ENCODE measurements around the gene ZW10. TPM values are rescaled to one million over a fixed set of nuclear protein-coding genes. Genes with fewer than 3 reads are reported as not detected.
A peak's percentile ranks its signal among the peaks of the same experiment; 100 is the strongest.
"Not testable (repeated sequence)": the region's sequence is repeated elsewhere in the genome, so short reads cannot be mapped to it uniquely, and the experiment has no call there.

ZW10 gene
- total RNA-seq, 1 donor from 2014 or later = 11.5 TPM

GRCh38 chr11:113774174-113774503, 647 bp upstream of the ZW10 start:
- TF ChIP-seq, protein P1, sequence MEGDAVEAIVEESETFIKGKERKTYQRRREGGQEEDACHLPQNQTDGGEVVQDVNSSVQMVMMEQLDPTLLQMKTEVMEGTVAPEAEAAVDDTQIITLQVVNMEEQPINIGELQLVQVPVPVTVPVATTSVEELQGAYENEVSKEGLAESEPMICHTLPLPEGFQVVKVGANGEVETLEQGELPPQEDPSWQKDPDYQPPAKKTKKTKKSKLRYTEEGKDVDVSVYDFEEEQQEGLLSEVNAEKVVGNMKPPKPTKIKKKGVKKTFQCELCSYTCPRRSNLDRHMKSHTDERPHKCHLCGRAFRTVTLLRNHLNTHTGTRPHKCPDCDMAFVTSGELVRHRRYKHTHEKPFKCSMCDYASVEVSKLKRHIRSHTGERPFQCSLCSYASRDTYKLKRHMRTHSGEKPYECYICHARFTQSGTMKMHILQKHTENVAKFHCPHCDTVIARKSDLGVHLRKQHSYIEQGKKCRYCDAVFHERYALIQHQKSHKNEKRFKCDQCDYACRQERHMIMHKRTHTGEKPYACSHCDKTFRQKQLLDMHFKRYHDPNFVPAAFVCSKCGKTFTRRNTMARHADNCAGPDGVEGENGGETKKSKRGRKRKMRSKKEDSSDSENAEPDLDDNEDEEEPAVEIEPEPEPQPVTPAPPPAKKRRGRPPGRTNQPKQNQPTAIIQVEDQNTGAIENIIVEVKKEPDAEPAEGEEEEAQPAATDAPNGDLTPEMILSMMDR (IDR thresholded peaks at IDR 0.05) = no peak
- DNase-seq (no peak), ATAC-seq (no peak)
- H3K4me1 ChIP-seq = peaks cover 11% of the 10 kb centered on the region
- intact Hi-C loops (cut with DNase I) = no loop called here
- peaks cover under 1% of the 10 kb centered on the region for H3K36me3 ChIP-seq
- H3K9me3 ChIP-seq = no peaks in the 10 kb centered on the region
- no peak overlapping the region for H3K27ac ChIP-seq
- no peaks in the 10 kb centered on the region for H3K27me3 ChIP-seq
- H3K4me3 ChIP-seq = peak overlapping the region; percentile 88

- Histone ChIP-seq H3K27ac (peak overlapping the region; percentile 82), H3K4me1 (peaks cover 11% of the 10 kb centered on the region), H3K4me3 (peak overlapping the region; percentile 88), H3K9me3 (no peaks in the 10 kb centered on the region), H3K36me3 (peaks cover 11% of the 10 kb centered on the region), H3K27me3 (no peaks in the 10 kb centered on the region)
- peak; percentile 52 for ATAC-seq
- intact Hi-C loops (cut with DNase I) = no loop called here
- no peak for DNase-seq
- TF ChIP-seq, protein P1 (IDR thresholded peaks at IDR 0.05) = no peak
These were observed 438 bp downstream of the ZW10 start for GRCh38 chr11:113773092-113773415.

DNA sequence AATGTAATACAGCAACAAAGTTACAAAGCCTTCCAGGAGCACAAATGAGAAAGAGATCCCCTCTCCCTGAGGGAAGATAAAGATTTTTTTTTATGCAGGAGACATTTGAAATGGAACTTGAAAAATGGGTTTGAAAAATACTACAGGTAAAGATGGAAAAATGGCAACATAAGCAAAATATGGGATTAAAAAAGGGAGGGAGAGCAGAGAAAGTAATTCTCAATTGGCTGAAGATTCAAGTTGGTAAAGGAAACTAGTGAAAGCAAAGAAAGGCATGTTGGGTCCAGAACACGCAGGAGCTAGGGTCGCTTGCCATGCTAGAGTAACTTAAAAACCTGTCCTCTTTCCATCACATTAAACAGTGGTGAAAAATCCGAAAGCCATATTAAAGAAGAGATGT, 1.5 kb downstream of the ZW10 start:
- peaks cover 22% of the 10 kb centered on the region for H3K36me3 ChIP-seq
- H3K27ac ChIP-seq = no peak overlapping the region
- intact Hi-C loops (cut with DNase I) = no loop called here
- H3K4me1 ChIP-seq = peaks cover 11% of the 10 kb centered on the region
- peak overlapping the region; percentile 88 for H3K4me3 ChIP-seq
- ATAC-seq = no peak
- H3K27me3 ChIP-seq = no peaks in the 10 kb centered on the region
- TF ChIP-seq, protein P1 (IDR thresholded peaks at IDR 0.05) = no peak
- no peak for DNase-seq
- no peaks in the 10 kb centered on the region for H3K9me3 ChIP-seq

DNA sequence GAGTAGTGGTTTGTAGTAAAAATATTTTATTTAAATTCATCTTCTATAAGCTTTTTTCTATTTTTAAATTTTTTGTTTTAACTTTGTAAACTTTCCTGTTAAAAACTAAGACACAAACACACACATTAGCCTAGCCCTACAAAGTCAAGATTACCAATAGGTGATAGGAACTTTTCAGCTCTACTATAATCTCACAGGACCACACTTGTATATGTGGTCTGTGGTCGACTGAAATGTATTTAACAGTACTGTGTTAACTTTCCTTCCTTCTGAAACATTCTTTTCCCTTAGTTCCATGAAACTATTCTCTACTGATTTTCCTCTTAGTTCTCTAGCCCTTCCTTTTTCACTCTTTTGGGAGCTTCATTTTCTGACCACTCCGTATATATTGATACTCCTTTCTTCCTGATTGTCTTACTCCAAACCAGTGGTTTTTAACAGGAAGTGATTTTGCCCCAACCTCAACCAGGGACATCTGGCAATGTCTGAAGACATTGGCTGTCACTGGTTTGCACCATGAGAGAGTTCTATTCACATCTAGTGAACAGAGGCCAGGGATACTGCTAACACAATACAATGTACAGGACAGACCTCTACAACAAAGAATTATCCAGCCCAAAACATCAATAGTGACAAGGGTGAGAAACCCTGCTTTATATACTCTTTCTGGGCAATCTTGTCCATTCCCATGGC, 8.8 kb downstream of the ZW10 start:
- intact Hi-C loops (cut with DNase I) = no loop called here
- DNase-seq (no peak), ATAC-seq (no peak)
- no peak overlapping the region for H3K4me3 ChIP-seq
- TF ChIP-seq, protein P1 (IDR thresholded peaks at IDR 0.05) = no peak
- H3K9me3 ChIP-seq = no peaks in the 10 kb centered on the region
- H3K4me1 ChIP-seq = no peaks in the 10 kb centered on the region
- no peak overlapping the region for H3K27ac ChIP-seq
- peaks cover 32% of the 10 kb centered on the region for H3K36me3 ChIP-seq
- no peaks in the 10 kb centered on the region for H3K27me3 ChIP-seq

GRCh38 chr11:113763040-113763439, 10.5 kb downstream of the ZW10 start:
- H3K27me3 ChIP-seq; H3K27ac ChIP-seq; intact Hi-C loops (cut with DNase I); H3K9me3 ChIP-seq; H3K4me1 ChIP-seq; ATAC-seq; H3K4me3 ChIP-seq; DNase-seq: not testable (repeated sequence)
- H3K36me3 ChIP-seq = peaks cover 37% of the 10 kb centered on the region

DNA sequence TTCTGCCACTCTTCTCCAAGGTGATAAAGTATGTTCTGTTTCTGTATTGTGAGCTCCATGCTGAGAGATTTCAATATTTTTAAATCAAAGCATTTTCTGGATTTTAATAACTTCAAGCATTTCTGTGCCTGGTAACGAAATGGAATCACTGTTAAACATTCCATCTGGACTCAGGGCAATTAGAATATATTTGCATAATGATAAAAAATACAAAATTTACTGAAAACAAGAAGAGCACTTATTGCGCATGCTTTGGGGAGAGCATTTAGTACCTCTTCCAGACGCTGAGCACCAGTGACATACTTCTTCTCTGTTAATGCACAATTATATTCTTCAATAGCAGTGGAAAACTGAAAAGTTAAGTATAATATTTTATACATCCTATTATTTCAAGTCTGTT, 13.3 kb downstream of the ZW10 start:
- no peaks in the 10 kb centered on the region for H3K9me3 ChIP-seq
- intact Hi-C loops (cut with DNase I) = no loop called here
- no peak overlapping the region for H3K4me3 ChIP-seq
- no peak for ATAC-seq
- no peak overlapping the region for H3K27ac ChIP-seq
- DNase-seq = no peak
- H3K4me1 ChIP-seq = no peaks in the 10 kb centered on the region
- H3K27me3 ChIP-seq = no peaks in the 10 kb centered on the region
- H3K36me3 ChIP-seq = peaks cover 53% of the 10 kb centered on the region
- TF ChIP-seq, protein P1 (IDR thresholded peaks at IDR 0.05) = no peak

Data from upper lobe of right lung (tissue), 1 donor.